Activated CD4-positive, alpha-beta T cell treated with anti-CD3 and anti-CD28 coated beads, Interleukin-10, Interleukin-2, amounts not matched to agents 100 ng/mL and 50 ng/mL, durations not matched to agents 16 hours and 8 hours (primary cell): ENCODE measurements around the gene CKAP2L.

Source experiments
- DNase-seq: peaks from one replicate; pipeline ENCODE4 v3.0.0-alpha.2; 2020

CKAP2L gene

GRCh38 chr2:112758711-112759110, 5.7 kb downstream of the CKAP2L start:
- DNase-seq = no peak

- no peak for DNase-seq
Measured at GRCh38 chr2:112757265-112757664, 7.1 kb downstream of the CKAP2L start.

DNA sequence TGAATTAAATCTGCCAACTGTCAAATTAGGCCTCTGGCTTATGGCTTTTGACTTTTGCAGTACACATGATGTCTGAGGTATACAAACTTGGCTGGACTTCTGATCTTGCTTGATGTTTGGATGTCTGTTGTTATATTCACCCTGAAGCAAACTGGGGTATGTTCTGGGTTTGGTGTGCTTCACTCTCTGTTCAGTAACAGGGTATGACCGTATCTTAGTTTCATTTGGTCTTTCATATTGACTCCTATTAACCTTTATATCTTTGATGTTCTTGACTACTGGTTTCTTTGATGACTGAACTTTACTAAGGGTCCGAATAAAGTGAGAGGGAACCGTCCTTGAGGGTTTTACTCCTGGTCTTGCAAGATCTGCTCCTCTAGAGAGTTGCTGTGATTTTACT, 8.2 kb downstream of the CKAP2L start:
- no peak for DNase-seq

DNA sequence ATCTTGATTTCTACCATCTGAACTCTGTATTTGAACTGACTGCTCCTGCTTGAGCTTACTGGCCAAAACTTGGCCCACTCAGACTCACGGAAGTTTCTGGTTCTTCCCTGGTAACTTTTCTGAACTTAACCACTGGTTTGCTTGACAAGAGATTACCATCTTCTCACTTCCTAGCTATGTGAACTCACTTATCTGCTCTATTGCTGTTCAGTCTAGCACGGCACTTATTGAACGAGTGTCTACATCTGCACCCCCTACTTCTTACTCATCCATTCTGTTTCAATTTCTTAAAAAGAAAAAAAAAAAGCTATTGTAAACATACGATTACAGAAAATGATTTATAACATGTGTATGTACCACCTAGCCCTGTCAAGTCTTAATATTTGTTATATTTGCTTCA, 9.0 kb downstream of the CKAP2L start:
- peak; percentile 10 for DNase-seq

DNA sequence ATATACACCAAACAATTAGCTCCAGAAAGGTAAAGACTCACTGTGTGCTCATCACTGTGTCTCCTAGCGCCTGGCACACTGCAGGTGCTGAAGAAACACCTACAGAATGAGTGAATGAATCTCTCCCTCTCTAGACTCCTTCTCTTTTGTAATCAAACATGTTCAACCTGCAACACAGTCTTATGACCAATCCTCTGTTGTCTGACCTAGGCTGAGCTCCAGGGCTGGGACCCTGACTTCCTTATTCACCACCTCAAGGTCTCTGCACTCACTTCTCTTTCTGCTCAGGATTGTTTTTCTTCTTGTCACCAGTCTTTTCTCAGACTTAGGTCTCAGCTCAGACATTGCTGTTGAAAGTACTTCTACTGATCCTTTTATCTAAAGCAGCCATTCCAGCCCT, 9.8 kb downstream of the CKAP2L start:
- DNase-seq = no peak

- DNase-seq = peak; percentile 8
Measured at GRCh38 chr2:112752667-112753066, 11.7 kb downstream of the CKAP2L start.

GRCh38 chr2:112751451-112752197, 12.8 kb downstream of the CKAP2L start:
- no peak for DNase-seq

- peak; percentile 20 for DNase-seq
Measured at GRCh38 chr2:112750560-112750843, 13.9 kb downstream of the CKAP2L start.

DNA sequence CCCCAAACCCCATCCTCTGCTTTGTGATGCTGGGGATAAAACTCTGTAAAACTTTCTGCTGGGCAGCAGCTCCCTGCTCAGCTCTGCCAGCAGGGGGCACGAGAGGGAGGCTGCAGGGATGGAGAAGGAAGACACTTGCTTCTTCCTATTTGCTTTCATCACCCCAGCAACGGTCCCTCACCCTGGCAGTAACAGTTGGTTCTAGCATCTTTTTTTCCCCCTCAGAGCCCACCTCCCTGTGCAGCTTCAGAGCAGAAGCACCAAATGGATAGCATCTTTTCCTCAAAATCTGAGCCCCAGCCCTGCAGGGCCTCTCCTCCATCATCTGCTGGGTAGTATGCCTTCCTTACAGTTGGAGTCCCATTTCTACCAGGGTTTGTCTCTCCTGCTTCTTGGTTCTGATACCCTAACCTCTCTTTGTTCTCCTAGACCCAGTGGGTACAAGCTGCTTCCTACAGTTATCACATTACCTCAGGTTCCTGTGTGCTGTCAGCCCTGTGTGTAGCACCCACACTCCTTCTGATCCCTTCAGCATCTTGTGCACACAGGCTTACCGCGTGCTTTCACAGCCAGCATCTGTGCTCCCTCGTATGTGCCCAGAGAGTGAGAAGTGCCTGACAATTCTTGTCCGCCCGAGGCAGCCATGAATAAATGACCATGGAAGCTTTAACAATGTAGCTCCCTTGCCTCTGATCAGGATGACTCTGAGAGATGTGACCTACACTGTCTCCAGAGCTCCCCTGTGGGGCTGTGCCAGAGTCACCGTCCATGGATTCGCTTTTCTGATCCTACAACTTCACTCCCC, 14.5 kb downstream of the CKAP2L start:
- peak; percentile 88 for DNase-seq

DNA sequence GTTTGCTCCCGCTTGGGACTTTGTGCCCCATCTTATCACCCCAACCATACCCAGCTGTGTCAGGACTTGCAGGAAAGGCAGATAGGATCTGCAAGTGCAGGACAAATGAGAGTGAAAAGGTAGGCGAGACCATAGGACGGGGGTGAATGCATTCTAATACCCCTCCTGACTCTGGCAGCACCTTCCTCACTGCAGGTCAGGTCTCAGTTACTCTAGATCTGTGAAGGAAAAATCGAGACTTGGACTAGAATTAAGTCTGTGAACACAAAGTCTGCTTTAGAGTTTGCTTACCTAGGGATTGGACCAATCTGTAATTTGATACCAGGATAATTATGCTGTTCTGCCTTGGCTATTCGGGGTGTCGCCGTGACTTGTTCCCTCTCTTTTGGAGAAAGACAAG, 23.9 kb downstream of the CKAP2L start:
- DNase-seq = no peak

DNA sequence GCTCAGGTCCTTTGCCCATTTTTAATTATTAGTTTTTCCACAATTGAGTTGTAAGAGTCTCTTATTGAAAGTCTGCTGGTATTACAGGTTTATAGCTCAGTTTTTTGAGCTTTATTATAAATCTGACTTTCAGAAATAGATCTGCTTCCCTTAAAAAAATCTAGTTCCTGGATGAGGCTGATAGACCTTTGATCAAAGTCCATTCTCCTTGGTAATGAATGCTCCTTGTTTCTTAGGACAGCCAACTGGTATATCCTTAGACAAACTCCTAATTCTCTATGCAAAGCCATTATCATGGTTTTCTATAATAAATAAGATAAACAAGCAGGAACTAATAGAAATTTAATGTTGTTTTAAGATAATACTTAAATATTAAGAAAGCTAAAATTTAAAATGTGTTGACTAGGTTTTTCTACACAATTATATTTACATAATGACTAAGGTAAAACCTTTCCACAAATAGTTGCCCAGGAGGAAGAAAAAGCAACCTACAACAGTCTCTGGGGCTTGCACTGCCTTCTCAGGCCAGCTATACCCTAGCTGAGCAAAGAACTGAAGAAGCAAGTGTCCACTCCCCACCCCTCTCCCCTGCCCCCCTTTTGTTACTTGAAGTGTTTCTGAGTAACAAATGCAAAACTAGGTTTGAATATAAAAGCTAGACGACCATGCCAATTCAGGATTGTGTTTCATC, 26.7 kb downstream of the CKAP2L start:
- no peak for DNase-seq

- no peak for DNase-seq
Measured at GRCh38 chr2:112733871-112734270, 30.5 kb downstream of the CKAP2L start.

DNA sequence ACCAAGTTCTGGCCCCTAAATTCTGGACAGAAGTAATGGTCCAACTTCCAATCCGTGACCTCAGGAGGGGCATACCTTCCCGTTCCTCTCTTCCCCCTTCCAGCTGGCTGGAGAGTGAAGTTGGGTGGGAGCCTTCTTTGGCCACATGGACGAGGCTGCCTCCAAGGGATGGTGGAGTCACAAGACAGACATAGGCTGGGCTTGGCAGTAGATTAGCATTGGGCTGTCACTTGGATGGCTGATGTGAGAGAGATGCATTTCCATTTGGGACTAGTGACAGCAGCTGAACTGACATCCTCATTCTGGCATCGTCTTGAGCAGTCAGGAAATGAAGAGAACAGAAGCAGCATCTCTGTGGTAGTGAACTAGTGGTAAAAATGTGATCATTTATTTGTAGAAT, 31.0 kb downstream of the CKAP2L start:
- no peak for DNase-seq

- DNase-seq = peak; percentile 11
Measured at GRCh38 chr2:112731479-112731878, 32.9 kb downstream of the CKAP2L start.

GRCh38 chr2:112730791-112731190, 33.6 kb downstream of the CKAP2L start:
- DNase-seq = no peak

- no peak for DNase-seq
Measured at GRCh38 chr2:112730216-112730615, 34.2 kb downstream of the CKAP2L start.

DNA sequence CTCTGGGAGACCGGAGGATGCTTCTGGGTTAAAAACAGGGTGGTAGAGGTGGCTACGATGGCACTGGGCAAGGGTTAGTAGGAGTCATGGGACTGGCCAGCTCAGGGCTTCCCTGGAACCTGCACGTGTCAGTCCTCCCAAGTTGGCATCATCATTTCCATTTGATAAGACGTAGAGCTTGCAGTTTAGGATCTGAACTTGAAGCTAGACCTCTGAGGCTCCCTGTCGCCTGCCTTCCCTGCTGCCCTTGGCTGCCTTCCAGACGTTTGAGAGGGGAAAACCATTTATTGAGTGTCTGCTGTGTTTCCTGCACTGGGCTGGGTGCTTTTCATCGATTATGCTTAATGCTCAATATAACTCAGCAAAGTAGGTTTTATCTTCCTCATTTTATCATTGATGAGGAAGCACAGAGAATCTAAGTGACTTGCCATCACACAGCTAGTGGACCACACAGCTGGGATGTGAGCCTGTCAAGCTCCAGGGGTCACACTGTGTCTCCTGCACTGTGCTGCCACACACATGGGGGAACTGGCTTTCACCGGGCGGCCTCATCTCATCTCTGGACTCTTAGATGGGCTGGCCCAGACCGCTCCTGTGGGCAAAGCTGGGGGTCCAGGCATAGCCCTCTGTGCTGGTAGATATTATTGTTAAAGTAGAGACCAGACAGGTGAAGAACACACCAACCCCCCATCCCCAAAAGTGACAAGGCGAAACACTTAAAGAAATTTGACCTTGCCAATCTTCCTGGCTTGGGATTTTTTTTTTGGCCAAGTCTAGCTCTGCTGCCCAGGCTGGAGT, 35.8 kb downstream of the CKAP2L start:
- DNase-seq = no peak

GRCh38 chr2:112728029-112728362, 36.4 kb downstream of the CKAP2L start:
- DNase-seq = no peak

DNA sequence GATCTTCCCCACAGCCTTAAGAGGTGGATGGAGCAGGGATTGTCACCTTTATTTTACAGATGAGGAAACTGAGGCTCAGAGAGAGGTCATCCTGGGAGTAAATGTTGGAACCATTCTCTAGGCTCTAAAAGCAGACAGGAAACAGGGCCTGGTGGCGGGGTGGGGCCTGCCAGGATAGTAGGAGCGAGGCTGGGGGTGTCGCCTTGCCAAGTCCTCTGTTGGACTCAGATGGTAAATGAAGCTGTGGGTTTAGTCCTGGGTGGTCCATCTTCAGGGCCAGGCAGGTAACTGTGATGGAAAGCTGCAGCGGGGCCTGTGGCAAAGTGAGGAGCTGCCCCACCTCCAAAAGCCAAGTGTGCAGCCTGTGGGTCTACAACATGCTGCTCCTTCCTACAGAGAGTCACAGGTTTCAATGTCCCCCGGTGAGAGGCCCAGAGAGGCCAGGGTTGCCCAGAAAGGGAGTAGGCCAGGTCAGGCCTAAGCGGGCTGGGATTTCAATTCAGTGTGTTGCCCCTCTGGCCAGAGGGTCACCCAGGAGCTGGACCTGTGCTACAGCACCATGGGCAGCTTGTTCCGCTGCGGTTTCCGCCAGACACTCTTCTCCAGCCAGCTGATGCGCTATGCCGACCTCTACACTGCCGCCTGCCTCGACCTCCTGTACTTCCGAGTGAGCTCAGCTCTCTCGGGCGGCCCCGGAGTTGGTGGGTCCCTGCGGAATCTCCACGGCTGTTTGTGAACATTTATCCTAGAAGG, 37.0 kb downstream of the CKAP2L start:
- no peak for DNase-seq

GRCh38 chr2:112726487-112727190, 37.8 kb downstream of the CKAP2L start:
- DNase-seq = peak; percentile 94

DNA sequence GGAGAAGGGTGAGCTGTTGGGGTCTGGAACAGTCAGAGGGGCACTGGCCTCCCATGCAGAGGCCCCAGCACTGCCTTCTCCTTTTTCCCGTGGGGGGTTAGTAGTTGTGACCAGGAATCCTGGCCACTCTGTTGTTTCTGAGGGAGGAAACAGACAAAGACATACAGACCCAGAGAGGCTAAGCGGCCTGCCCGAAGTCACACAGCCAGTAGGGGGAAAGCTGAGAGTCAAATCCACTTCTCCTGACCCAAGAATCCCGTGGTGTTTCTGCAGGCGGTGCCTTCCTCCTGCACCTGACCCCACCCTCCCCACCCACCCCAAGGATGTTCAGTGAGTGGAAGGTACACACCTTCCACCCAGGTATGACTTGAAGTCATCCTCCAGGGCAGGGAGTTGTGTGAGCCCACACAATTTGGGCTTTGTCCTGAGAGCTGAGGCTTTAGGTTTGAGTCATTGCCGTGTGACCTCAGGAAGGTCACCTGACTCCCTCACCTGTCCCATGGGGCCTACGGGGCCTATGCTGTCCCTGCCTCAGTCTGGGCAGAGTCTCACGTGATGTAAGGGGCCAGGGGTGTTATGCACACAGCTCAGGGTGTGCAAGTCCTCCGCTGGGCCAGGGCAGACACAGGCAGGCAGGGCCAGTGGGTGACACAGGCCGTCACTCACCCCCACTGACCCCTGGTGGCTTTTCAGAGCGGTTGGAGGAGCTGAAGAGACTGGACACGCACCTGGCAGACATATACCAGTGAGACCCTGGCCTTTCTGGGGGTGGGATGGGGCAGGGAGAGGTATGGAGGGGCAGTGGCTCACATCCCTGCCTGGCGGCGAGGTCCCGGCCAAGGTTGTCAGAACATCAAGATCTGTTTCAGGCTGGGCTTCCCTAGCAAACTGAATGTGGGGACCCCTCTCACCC, 38.6 kb downstream of the CKAP2L start:
- DNase-seq = no peak
